Endothelial cell of umbilical vein (primary cell): ENCODE data around the gene NR1H4. TPM values are rescaled to one million over a fixed set of nuclear protein-coding genes. Genes with fewer than 3 reads are reported as not detected.

ENCODE experiments used
- BruUV-seq: library from RNA; stranded (reverse); fragments of 400-500 nt; replicated peaks from 2 replicates; lab custom pipeline; 2021; lab: Mats Ljungman, UMichigan
- CTCF ChIA-PET: fragments of 300-600, 350-600 bp; sonication (Branson Sonifier 250); formaldehyde crosslinking; loops from one replicate; lab custom pipeline; 2021; ENCODE audit warnings: antibody characterized with exemption, inconsistent platforms; lab: Charles Lee
- POLR2A ChIA-PET: fragments of 300-600, 350-600 bp; sonication (Branson Sonifier 250); formaldehyde crosslinking; loops from one replicate; lab custom pipeline; 2021; ENCODE audit warnings: antibody characterized with exemption, inconsistent platforms; lab: Charles Lee
- DNase-seq: peaks from one replicate; pipeline ENCODE4 v3.0.0-alpha.2; 2011; ENCODE audit warnings: low read depth, low spot score
- FAIRE-seq: peaks from 2 replicates; lab custom pipeline; 2011; peaks lifted over from hg19 to GRCh38; lab: Jason Lieb, UNC
- H2AFZ ChIP-seq: 2 replicates; pipeline ENCODE4 v1.6.0; 2012; ENCODE audit warnings: low read depth, low read length, control low read depth, inconsistent platforms
- H3K27ac ChIP-seq: 2 replicates; pipeline ENCODE4 v1.5.1; 2011; ENCODE audit warnings: low read depth, mild to moderate bottlenecking, control low read depth, low read length, moderate library complexity; ENCODE audit not compliant: insufficient read depth
- H3K27me3 ChIP-seq, 2 experiments: 2 replicates each; pipeline versions ENCODE4 v1.6.0 to v1.6.1; 2011; ENCODE audit warnings: low read length in 2 of 2, mixed read lengths in 1 of 2; ENCODE audit not compliant: control insufficient read depth in 2 of 2, insufficient read depth in 2 of 2
- H3K36me3 ChIP-seq, 2 experiments: 2 replicates in 1 of 2; 3 replicates in 1 of 2; pipeline ENCODE4 v1.5.1; 2011; ENCODE audit warnings: low read length in 2 of 2, mild to moderate bottlenecking in 1 of 2, moderate library complexity in 1 of 2; ENCODE audit not compliant: control insufficient read depth in 2 of 2, insufficient read depth in 2 of 2; ENCODE audit errors: extremely low read depth in 1 of 2
- H3K4me1 ChIP-seq: 3 replicates; pipeline ENCODE4 v1.5.1; 2011; ENCODE audit warnings: mild to moderate bottlenecking, low read length; ENCODE audit not compliant: control insufficient read depth, insufficient read depth; ENCODE audit errors: extremely low read depth
- H3K4me2 ChIP-seq: 2 replicates; pipeline ENCODE4 v1.6.1; 2011; ENCODE audit warnings: low read length, control low read depth, mixed read lengths; ENCODE audit not compliant: insufficient read depth
- H3K4me3 ChIP-seq, 3 experiments: fragments of 200-600 bp in 1 of 3; sonication (generic), shearing (Covaris generic) in 1 of 3; replicated peaks in 1 of 3; 2 replicates each; pipeline ENCODE4 v1.5.1; 2011 to 2016; ENCODE audit warnings: control low read depth in 3 of 3, low read length in 3 of 3, mild to moderate bottlenecking in 2 of 3, inconsistent platforms in 1 of 3, low read depth in 1 of 3, moderate library complexity in 1 of 3; ENCODE audit not compliant: insufficient read depth in 1 of 3
- H3K79me2 ChIP-seq: 2 replicates; pipeline ENCODE4 v1.6.0; 2012; ENCODE audit warnings: low read length, inconsistent platforms; ENCODE audit not compliant: control insufficient read depth, insufficient read depth
- H3K9ac ChIP-seq: replicated peaks from 2 replicates; pipeline ENCODE3; 2011; ENCODE audit warnings: low read length, control low read depth; ENCODE audit not compliant: insufficient read depth; ENCODE audit errors: extremely low read depth
- H3K9me1 ChIP-seq: replicated peaks from 3 replicates; pipeline ENCODE4 v1.6.0; 2011; ENCODE audit warnings: mild to moderate bottlenecking, low read length; ENCODE audit not compliant: control insufficient read depth, insufficient read depth; ENCODE audit errors: extremely low read depth
- H3K9me3 ChIP-seq: replicated peaks from 2 replicates; pipeline ENCODE4 v1.5.1; 2012; ENCODE audit warnings: low read length, inconsistent platforms; ENCODE audit not compliant: control insufficient read depth, insufficient read depth
- H4K20me1 ChIP-seq: replicated peaks from 2 replicates; pipeline ENCODE3; 2011; ENCODE audit warnings: mild to moderate bottlenecking, low read length; ENCODE audit not compliant: control insufficient read depth, insufficient read depth; ENCODE audit errors: extremely low read depth
- EZH2 ChIP-seq: IDR thresholded peaks from 2 replicates; pipeline ENCODE4 v1.6.1; 2012; ENCODE audit warnings: borderline replicate concordance, low read depth, mild to moderate bottlenecking, moderate library complexity, low read length, inconsistent platforms; ENCODE audit not compliant: severe bottlenecking
- FOS ChIP-seq: IDR thresholded peaks from 2 replicates; pipeline ENCODE4 v1.6.1; 2011; ENCODE audit warnings: mild to moderate bottlenecking, low read length, moderate library complexity, borderline replicate concordance; ENCODE audit not compliant: insufficient read depth
- GATA2 ChIP-seq: IDR thresholded peaks from 2 replicates; pipeline ENCODE4 v1.7.0; 2011; ENCODE audit warnings: low read depth, mild to moderate bottlenecking, moderate library complexity, mixed read lengths, low read length; ENCODE audit not compliant: insufficient read length, insufficient read depth
- JUN ChIP-seq: IDR thresholded peaks from 2 replicates; pipeline ENCODE4 v1.6.1; 2011; ENCODE audit warnings: borderline replicate concordance, low read depth; ENCODE audit not compliant: insufficient read length, insufficient read depth
- MYC ChIP-seq: IDR thresholded peaks from one replicate; pipeline ENCODE4 v1.6.1; 2011; ENCODE audit warnings: mild to moderate bottlenecking, low read depth, low read length
- POLR2A ChIP-seq: IDR thresholded peaks from 2 replicates; pipeline ENCODE4 v1.6.1; 2012; ENCODE audit warnings: low read depth, mild to moderate bottlenecking, control low read depth, low read length
- POLR2AphosphoS5 ChIP-seq: IDR thresholded peaks from 2 replicates; pipeline ENCODE4 v1.6.1; 2012; ENCODE audit warnings: low read depth, mild to moderate bottlenecking, control low read depth, low read length, moderate library complexity; ENCODE audit not compliant: insufficient read depth
- dilution Hi-C: fragments of 300-500 bp; cut with MboI; formaldehyde crosslinking; loops from one replicate; pipeline ENCODE4 v1.15.0; 2019; ENCODE audit warnings: low sequenced_read_pairs; ENCODE audit not compliant: extremely low pct_ligation_motif_present
- intact Hi-C: fragments of 100-400 bp; cut with micrococcal nuclease; formaldehyde crosslinking; loops from one replicate; pipeline ENCODE4 v1.10.0; 2022
- polyA plus RNA-seq, 4 experiments: library from polyadenylated mRNA; depleted of rRNA in 3 of 4; stranded (reverse) in 3 of 4; unstranded in 1 of 4; fragments of >200 nt; gene quantifications; 2 replicates each; pipeline versions ENCODE4 v1.2.1 to v1.2.3, GENCODE V29; 2011 to 2012; ENCODE audit warnings: missing spikeins in 1 of 4
- total RNA-seq: library from RNA; stranded (reverse); gene quantifications from 2 replicates; pipeline ENCODE4 v1.2.3, GENCODE V29; 2021
- TF ChIP-seq, protein P1 (sequence below), 2 donors: IDR thresholded peaks; 1 replicate in 1 of 2; 2 replicates in 1 of 2; pipeline ENCODE4 v1.5.1; 2011; ENCODE audit warnings: low read length in 2 of 2, mild to moderate bottlenecking in 2 of 2, moderate library complexity in 2 of 2, control low read depth in 1 of 2, inconsistent platforms in 1 of 2, low read depth in 1 of 2; ENCODE audit not compliant: insufficient read depth in 1 of 2; ENCODE audit errors: extremely low read depth in 1 of 2
- TF ChIP-seq, protein P2 (sequence below): IDR thresholded peaks from 2 replicates; pipeline ENCODE4 v1.6.1; 2011; ENCODE audit not compliant: insufficient read depth, insufficient read length

The NR1H4 gene
- total and polyA plus RNA-seq, 2 donors (not counting 3 experiments of a cell fraction or from before 2014, with no cell fraction given) = not detected

DNA sequence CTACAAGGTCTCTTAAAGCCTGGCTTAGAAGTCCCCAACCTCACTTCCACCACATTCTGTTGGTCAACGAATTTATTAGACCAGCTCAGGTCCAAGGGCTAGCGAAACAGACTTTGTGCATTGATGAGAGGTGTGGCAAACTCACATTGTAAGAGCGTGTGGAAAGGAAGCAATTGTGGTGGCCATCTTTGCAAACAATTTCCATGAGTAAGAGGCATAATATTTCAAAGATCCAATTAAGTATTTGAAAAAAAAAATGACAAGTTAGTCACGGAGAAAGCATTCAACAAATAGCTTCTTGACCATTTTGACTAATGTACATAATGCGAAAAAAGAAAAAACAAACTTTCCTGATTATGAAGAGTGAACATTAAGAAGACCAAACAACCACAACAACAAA lies 7.4 kb downstream of the NR1H4 start:
- no peak for FAIRE-seq
- Histone ChIP-seq H3K4me3 (no peak overlapping the region), H4K20me1 (no peaks in the 10 kb centered on the region), H3K27ac (no peak overlapping the region), H3K9me1 (no peaks in the 10 kb centered on the region), H2AFZ (no peak overlapping the region), H3K4me2 (no peak overlapping the region), H3K9ac (no peak overlapping the region), H3K27me3 (no peaks in the 10 kb centered on the region), H3K36me3 (no peaks in the 10 kb centered on the region), H3K9me3 (no peaks in the 10 kb centered on the region), H3K79me2 (no peaks in the 10 kb centered on the region), H3K4me1 (no peaks in the 10 kb centered on the region)
- CTCF ChIA-PET = interaction anchor here (1.2 kb wide), 1 partner anchor 19 kb away, joined by 4 read pairs; no protein-coding TSS in a partner anchor
- no peak for DNase-seq
- TF ChIP-seq MYC (no peak), GATA2 (no peak), POLR2A (no peak), JUN (no peak), POLR2AphosphoS5 (no peak), FOS (no peak), EZH2 (no peak)
- TF ChIP-seq, protein P1, sequence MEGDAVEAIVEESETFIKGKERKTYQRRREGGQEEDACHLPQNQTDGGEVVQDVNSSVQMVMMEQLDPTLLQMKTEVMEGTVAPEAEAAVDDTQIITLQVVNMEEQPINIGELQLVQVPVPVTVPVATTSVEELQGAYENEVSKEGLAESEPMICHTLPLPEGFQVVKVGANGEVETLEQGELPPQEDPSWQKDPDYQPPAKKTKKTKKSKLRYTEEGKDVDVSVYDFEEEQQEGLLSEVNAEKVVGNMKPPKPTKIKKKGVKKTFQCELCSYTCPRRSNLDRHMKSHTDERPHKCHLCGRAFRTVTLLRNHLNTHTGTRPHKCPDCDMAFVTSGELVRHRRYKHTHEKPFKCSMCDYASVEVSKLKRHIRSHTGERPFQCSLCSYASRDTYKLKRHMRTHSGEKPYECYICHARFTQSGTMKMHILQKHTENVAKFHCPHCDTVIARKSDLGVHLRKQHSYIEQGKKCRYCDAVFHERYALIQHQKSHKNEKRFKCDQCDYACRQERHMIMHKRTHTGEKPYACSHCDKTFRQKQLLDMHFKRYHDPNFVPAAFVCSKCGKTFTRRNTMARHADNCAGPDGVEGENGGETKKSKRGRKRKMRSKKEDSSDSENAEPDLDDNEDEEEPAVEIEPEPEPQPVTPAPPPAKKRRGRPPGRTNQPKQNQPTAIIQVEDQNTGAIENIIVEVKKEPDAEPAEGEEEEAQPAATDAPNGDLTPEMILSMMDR (IDR thresholded peaks at IDR 0.05; ENCODE audit: extremely low read depth in 1 of 2, insufficient read depth in 1 of 2, low read depth in 1 of 2, low read length in 2 of 2) = no peak
- TF ChIP-seq, protein P2, sequence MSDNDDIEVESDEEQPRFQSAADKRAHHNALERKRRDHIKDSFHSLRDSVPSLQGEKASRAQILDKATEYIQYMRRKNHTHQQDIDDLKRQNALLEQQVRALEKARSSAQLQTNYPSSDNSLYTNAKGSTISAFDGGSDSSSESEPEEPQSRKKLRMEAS = no peak
- dilution Hi-C loops (no loop called here), intact Hi-C loops (no loop called here)
- BruUV-seq = no TSS peak
- POLR2A ChIA-PET = no interaction called here
